Lung (tissue), 12 donors: ENCODE results near the gene TGFBR3. TPM values are rescaled to one million over a fixed set of nuclear protein-coding genes. Genes with fewer than 3 reads are reported as not detected.

Experiments used
- ATAC-seq: fragments of 200-7000 bp; cut with Tn5 transposase; one replicate; pipeline ENCODE4 v1.9.1; 2020; ENCODE audit warnings: moderate number of reproducible peaks; ENCODE audit not compliant: insufficient read depth, low FRiP score
- DNase-seq, 3 donors: peaks; one replicate each; pipeline ENCODE4 v3.0.0-alpha.2; 2013 to 2017
- H3K27ac ChIP-seq, 2 donors: one replicate each; pipeline ENCODE4 v1.5.1; 2013; ENCODE audit warnings: mild to moderate bottlenecking in 2 of 2, moderate library complexity in 2 of 2, control low read depth in 1 of 2, inconsistent platforms in 1 of 2, low read depth in 1 of 2, low read length in 1 of 2
- H3K27me3 ChIP-seq, 3 donors: one replicate each; pipeline ENCODE4 v1.5.1; 2013; ENCODE audit warnings: low read length in 2 of 3; ENCODE audit not compliant: control insufficient read depth in 3 of 3, insufficient read depth in 3 of 3
- H3K36me3 ChIP-seq, 4 donors: one replicate each; pipeline ENCODE4 v1.5.1; 2013; ENCODE audit warnings: low read length in 4 of 4, mild to moderate bottlenecking in 1 of 4, moderate library complexity in 1 of 4; ENCODE audit not compliant: control insufficient read depth in 4 of 4, insufficient read depth in 4 of 4
- H3K4me1 ChIP-seq, 5 donors: one replicate each; pipeline ENCODE4 v1.5.1; 2013; ENCODE audit warnings: low read length in 5 of 5, mild to moderate bottlenecking in 2 of 5, moderate library complexity in 1 of 5; ENCODE audit not compliant: control insufficient read depth in 5 of 5, insufficient read depth in 5 of 5
- H3K4me3 ChIP-seq: one replicate; pipeline ENCODE4 v1.5.1; 2013; ENCODE audit warnings: mild to moderate bottlenecking, control low read depth, moderate library complexity
- H3K9ac ChIP-seq, 2 donors: one replicate each; pipeline ENCODE4 v1.5.1; 2013; ENCODE audit warnings: low read length in 2 of 2, control low read depth in 1 of 2; ENCODE audit not compliant: insufficient read depth in 1 of 2
- H3K9me3 ChIP-seq, 4 donors: one replicate each; pipeline ENCODE4 v1.5.1; 2013; ENCODE audit warnings: low read length in 3 of 4, mild to moderate bottlenecking in 1 of 4, moderate library complexity in 1 of 4; ENCODE audit not compliant: control insufficient read depth in 4 of 4, insufficient read depth in 3 of 4
- WGBS, 2 donors: extraction: QIAGEN DNeasy Blood & Tissue Kit; methylation state at CpG; one replicate each; pipeline ENCODE4 v1.1.7; 2013; 5-methylcytosine and 5-hydroxymethylcytosine counted together
- polyA plus RNA-seq, 2 donors: library from polyadenylated mRNA; stranded (reverse); fragments of 200-250 nt; gene quantifications; one replicate each; pipeline ENCODE4 v1.2.1, GENCODE V29; 2013
- total RNA-seq, 2 donors: library from RNA; depleted of rRNA in 1 of 2; stranded (reverse); fragments of >200 nt in 1 of 2; gene quantifications; one replicate each; pipeline ENCODE4 v1.2.1, GENCODE V29; 2014 to 2021
- TF ChIP-seq, protein P1 (sequence below): IDR thresholded peaks from 2 replicates; pipeline ENCODE4 v1.5.1; 2012; ENCODE audit warnings: mild to moderate bottlenecking; ENCODE audit errors: control extremely low read depth, extremely low read depth
- donor health status: control.
- donor health status: control.
- donor health status: Bipolar disorder and iron deficiency.
- donor health status: healthy.
- donor health status: DM: yes; HTN: yes; CAD: no.

Gene TGFBR3
- total and polyA plus RNA-seq, 4 donors: 13.1 to 99.6 (median 26.5) TPM

- Histone ChIP-seq H3K4me1 (peaks cover 4 to 34% (median 20%) of the 10 kb centered on the region in 5 donors), H3K27ac (no peak overlapping the region), H3K9ac (no peak overlapping the region), H3K36me3 (peaks cover 7 to 21% (median 10%) of the 10 kb centered on the region in 4 donors), H3K4me3 (no peak overlapping the region), H3K9me3 (no peaks in the 10 kb centered on the region), H3K27me3 (no peaks in the 10 kb centered on the region)
- 71 to 92% methylated on average over 2 of the region's 2 CpGs for WGBS, 2 donors
- no peak for ATAC-seq
- no peak for DNase-seq
- TF ChIP-seq, protein P1, sequence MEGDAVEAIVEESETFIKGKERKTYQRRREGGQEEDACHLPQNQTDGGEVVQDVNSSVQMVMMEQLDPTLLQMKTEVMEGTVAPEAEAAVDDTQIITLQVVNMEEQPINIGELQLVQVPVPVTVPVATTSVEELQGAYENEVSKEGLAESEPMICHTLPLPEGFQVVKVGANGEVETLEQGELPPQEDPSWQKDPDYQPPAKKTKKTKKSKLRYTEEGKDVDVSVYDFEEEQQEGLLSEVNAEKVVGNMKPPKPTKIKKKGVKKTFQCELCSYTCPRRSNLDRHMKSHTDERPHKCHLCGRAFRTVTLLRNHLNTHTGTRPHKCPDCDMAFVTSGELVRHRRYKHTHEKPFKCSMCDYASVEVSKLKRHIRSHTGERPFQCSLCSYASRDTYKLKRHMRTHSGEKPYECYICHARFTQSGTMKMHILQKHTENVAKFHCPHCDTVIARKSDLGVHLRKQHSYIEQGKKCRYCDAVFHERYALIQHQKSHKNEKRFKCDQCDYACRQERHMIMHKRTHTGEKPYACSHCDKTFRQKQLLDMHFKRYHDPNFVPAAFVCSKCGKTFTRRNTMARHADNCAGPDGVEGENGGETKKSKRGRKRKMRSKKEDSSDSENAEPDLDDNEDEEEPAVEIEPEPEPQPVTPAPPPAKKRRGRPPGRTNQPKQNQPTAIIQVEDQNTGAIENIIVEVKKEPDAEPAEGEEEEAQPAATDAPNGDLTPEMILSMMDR: no peak
These were observed 161.3 kb downstream of the TGFBR3 start for GRCh38 chr1:91724644-91725043.

GRCh38 chr1:91724231-91724630, 161.7 kb downstream of the TGFBR3 start:
- Histone ChIP-seq H3K4me1 (peaks cover 4 to 34% (median 20%) of the 10 kb centered on the region in 5 donors), H3K9ac (no peak overlapping the region), H3K9me3 (no peaks in the 10 kb centered on the region), H3K27me3 (no peaks in the 10 kb centered on the region), H3K27ac (peak overlapping the region in 1 of 2 donors; percentile 53), H3K4me3 (no peak overlapping the region), H3K36me3 (peaks cover 8 to 21% (median 10%) of the 10 kb centered on the region in 4 donors)
- ATAC-seq (no peak), DNase-seq (no peak)
- WGBS, 2 donors: 79 to 89% methylated on average over 1 of the region's 1 CpG
- TF ChIP-seq, protein P1: no peak

- H3K27me3 ChIP-seq: no peaks in the 10 kb centered on the region
- DNase-seq: no peak
- peak overlapping the region in 1 of 2 donors; percentile 6 for H3K27ac ChIP-seq
- no peak for ATAC-seq
- 79 to 96% methylated on average over 5 of the region's 5 CpGs for WGBS, 2 donors
- H3K4me3 ChIP-seq: no peak overlapping the region
- no peaks in the 10 kb centered on the region for H3K9me3 ChIP-seq
- H3K4me1 ChIP-seq: peaks cover 0 to 20% (median 10%) of the 10 kb centered on the region in 5 donors
- H3K36me3 ChIP-seq: peaks cover 16 to 27% (median 20%) of the 10 kb centered on the region in 4 donors
- TF ChIP-seq, protein P1: no peak
- H3K9ac ChIP-seq: no peak overlapping the region
These were observed 165.9 kb downstream of the TGFBR3 start for GRCh38 chr1:91720044-91720443.

DNA sequence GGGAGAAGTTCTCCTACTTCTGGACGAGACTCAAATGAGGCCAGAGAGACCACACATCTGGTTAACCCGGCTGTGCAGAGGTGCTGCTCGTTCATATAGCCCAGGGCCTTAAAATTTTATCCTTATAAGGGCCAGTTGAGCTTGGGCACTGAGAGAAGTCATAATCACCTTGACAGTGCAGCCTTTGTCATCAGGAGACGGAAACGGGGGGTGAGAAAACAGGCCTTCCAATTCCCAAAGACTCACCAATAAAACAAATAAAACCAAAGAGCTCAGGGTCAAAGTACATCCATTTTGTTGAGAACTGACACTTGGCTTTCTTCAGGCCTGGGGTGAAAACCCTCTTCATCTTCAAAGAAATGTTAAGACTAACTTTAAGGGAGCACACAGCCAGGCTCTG, 167.1 kb downstream of the TGFBR3 start:
- DNase-seq (no peak), ATAC-seq (no peak)
- H3K27me3 ChIP-seq: no peaks in the 10 kb centered on the region
- TF ChIP-seq, protein P1: no peak
- no peak overlapping the region for H3K27ac ChIP-seq
- 92 to 96% methylated on average over 5 of the region's 5 CpGs for WGBS, 2 donors
- no peak overlapping the region for H3K9ac ChIP-seq
- peaks cover 0 to 29% (median 13%) of the 10 kb centered on the region in 5 donors for H3K4me1 ChIP-seq
- peaks cover 17 to 27% (median 20%) of the 10 kb centered on the region in 4 donors for H3K36me3 ChIP-seq
- H3K9me3 ChIP-seq: no peaks in the 10 kb centered on the region
- no peak overlapping the region for H3K4me3 ChIP-seq
